Measurements from ENCODE around the gene NOC3L. TPM values are rescaled to one million over a fixed set of nuclear protein-coding genes. Genes with fewer than 3 reads are reported as not detected.

NOC3L gene
- total and polyA plus RNA-seq, 10 of the 15 experiments (the other 5 are each of a cell fraction or from before 2014, with no cell fraction given), result 27.8 to 51.4 (median 40.5) TPM

- TF ChIP-seq CEBPZ (IDR thresholded peaks at IDR 0.05; ENCODE audit: low read depth, low read length) (no peak), NFIC (IDR thresholded peaks at IDR 0.05; ENCODE audit: low read depth, low read length) (no peak), TCF12 (IDR thresholded peaks at IDR 0.05; ENCODE audit: low read depth, low read length) (no peak), USF1 (IDR thresholded peaks at IDR 0.05; ENCODE audit: borderline replicate concordance, extremely low read length, insufficient read depth, low read depth, low read length) (no peak), ATF2 (IDR thresholded peaks at IDR 0.05; ENCODE audit: low read length) (no peak), ZBTB40 (IDR thresholded peaks at IDR 0.05; ENCODE audit: borderline replicate concordance) (no peak), ATF3 (IDR thresholded peaks at IDR 0.05; ENCODE audit: borderline replicate concordance, extremely low read depth, low read depth, low read length) (no peak), NR2C2 (IDR thresholded peaks at IDR 0.05; ENCODE audit: borderline replicate concordance, control insufficient read depth, insufficient read length, low read depth) (no peak), RBBP5 (conservative IDR thresholded peaks at IDR 0.05) (no peak), HCFC1 (IDR thresholded peaks at IDR 0.05; ENCODE audit: low read length) (no peak), CEBPB (IDR thresholded peaks at IDR 0.05; ENCODE audit: borderline replicate concordance in 1 of 2, low read depth in 2 of 2, low read length in 2 of 2) (no peak), ZSCAN29 (IDR thresholded peaks at IDR 0.05) (no peak), POLR2A (IDR thresholded peaks at IDR 0.05; ENCODE audit: low read depth, low read length) (no peak), RUNX3 (IDR thresholded peaks at IDR 0.05; ENCODE audit: low read length) (no peak)
These were observed 47.7 kb downstream of the NOC3L start (continued) for GRCh38 chr10:94315024-94315451.

All from GM12878 (cell line).